22Rv1 (cell line): ENCODE data around the gene IP6K3.

Source experiments
- ZFX ChIP-seq: fragments of 450-650 bp; IDR thresholded peaks from 2 replicates; pipeline ENCODE4 v1.6.1; 2017; ENCODE audit warnings: antibody characterized with exemption, borderline replicate concordance
- TF ChIP-seq, protein P1 (sequence below): fragments of 450-650 bp; IDR thresholded peaks from 2 replicates; pipeline ENCODE4 v1.5.1; 2017; ENCODE audit warnings: mild to moderate bottlenecking

- TF ChIP-seq, protein P1, sequence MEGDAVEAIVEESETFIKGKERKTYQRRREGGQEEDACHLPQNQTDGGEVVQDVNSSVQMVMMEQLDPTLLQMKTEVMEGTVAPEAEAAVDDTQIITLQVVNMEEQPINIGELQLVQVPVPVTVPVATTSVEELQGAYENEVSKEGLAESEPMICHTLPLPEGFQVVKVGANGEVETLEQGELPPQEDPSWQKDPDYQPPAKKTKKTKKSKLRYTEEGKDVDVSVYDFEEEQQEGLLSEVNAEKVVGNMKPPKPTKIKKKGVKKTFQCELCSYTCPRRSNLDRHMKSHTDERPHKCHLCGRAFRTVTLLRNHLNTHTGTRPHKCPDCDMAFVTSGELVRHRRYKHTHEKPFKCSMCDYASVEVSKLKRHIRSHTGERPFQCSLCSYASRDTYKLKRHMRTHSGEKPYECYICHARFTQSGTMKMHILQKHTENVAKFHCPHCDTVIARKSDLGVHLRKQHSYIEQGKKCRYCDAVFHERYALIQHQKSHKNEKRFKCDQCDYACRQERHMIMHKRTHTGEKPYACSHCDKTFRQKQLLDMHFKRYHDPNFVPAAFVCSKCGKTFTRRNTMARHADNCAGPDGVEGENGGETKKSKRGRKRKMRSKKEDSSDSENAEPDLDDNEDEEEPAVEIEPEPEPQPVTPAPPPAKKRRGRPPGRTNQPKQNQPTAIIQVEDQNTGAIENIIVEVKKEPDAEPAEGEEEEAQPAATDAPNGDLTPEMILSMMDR = peak; percentile 37
- TF ChIP-seq ZFX = no peak
These were observed 32.2 kb downstream of the IP6K3 start for GRCh38 chr6:33714385-33715040.
